ENCODE results near the gene IL3RA. TPM values are rescaled to one million over a fixed set of nuclear protein-coding genes. Genes with fewer than 3 reads are reported as not detected.

The IL3RA gene
- total and polyA plus RNA-seq, 2 of the 8 experiments (the other 6 are each of a cell fraction or from before 2014, with no cell fraction given): 0.11 TPM; not detected in 1

DNA sequence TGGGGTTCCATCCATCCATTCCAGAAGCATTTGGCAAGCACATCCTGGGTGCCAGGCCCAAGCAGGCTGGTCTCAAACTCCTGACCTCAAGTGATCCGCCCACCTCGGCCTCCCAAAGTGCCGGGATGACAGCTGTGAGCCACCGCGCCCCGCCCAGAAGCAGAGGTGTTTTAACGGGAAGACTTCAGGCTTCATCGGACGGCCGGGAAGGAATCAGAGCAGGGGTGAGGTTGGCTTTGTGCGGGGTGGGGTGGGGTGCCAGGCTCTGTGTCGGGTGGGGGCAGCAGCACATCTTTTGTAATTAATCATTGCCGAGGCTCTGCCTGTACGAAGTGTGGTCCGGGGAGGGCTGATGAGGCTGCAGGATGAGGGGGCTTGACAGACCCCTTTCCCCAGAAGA, 60.4 kb downstream of the IL3RA start:
- POLR2A ChIA-PET (ENCODE audit: partially characterized antibody): no interaction called here
- no peak overlapping the region for H3K4me2 ChIP-seq (ENCODE audit: insufficient read depth in 1 of 2, low read depth in 2 of 2, low read length in 2 of 2)
- 81% methylated on average over 14 of the region's 15 CpGs; no CpG with 5 or more reads in 1 of the 2 experiments for WGBS, 2 experiments (ENCODE audit: extremely low coverage in 1 of 2, insufficient coverage in 1 of 2, insufficient read length in 1 of 2, insufficient replicate concordance in 2 of 2, low coverage in 1 of 2, low lambda C conversion rate in 2 of 2, missing lambda C conversion rate in 1 of 2)
- no peak for TF ChIP-seq HDAC2 (IDR thresholded peaks at IDR 0.05; ENCODE audit: borderline replicate concordance in 1 of 2, low read depth in 2 of 2, low read length in 2 of 2)
- TF ChIP-seq TAF7 (optimal IDR thresholded peaks at IDR 0.05; ENCODE audit: borderline replicate concordance, low read depth, low read length): no peak
- TF ChIP-seq POLR2AphosphoS5 (IDR thresholded peaks at IDR 0.05; ENCODE audit: low read depth, low read length): no peak
- no peak for TF ChIP-seq SUZ12 (IDR thresholded peaks at IDR 0.05; ENCODE audit: low read length)
- no peak for TF ChIP-seq CHD1 (IDR thresholded peaks at IDR 0.05; ENCODE audit: low read depth, low read length)
- TF ChIP-seq JUND (IDR thresholded peaks at IDR 0.05; ENCODE audit: low read length): no peak
- TF ChIP-seq NRF1 (IDR thresholded peaks at IDR 0.05; ENCODE audit: low read depth, low read length): no peak
- no peak for TF ChIP-seq RFX5 (IDR thresholded peaks at IDR 0.05; ENCODE audit: borderline replicate concordance, low read depth, low read length)
- no peak for TF ChIP-seq USF2 (IDR thresholded peaks at IDR 0.05; ENCODE audit: low read length)
- TF ChIP-seq EZH2 (IDR thresholded peaks at IDR 0.05; ENCODE audit: low read depth, low read length, severe bottlenecking): no peak
- TF ChIP-seq CREB1 (IDR thresholded peaks at IDR 0.05): no peak
- no peak for TF ChIP-seq CBX5 (IDR thresholded peaks at IDR 0.05; ENCODE audit: low read depth, low read length)
- TF ChIP-seq TEAD4 (IDR thresholded peaks at IDR 0.05; ENCODE audit: low read depth, low read length): no peak

More for the DNA sequence above, 60.4 kb downstream of the IL3RA start:
- H3K23me2 ChIP-seq (ENCODE audit: low read depth, low read length): peaks cover 11% of the 10 kb centered on the region; the same call in 1 of the 2 replicates
- peaks cover 9% of the 10 kb centered on the region for H3K79me1 ChIP-seq (ENCODE audit: low read depth, low read length)
- H3K14ac ChIP-seq (ENCODE audit: insufficient read length): no peak overlapping the region
- H2BK5ac ChIP-seq (ENCODE audit: low read depth, low read length): no peak overlapping the region
- peaks cover 0 to 24% (median 5%) of the 10 kb centered on the region in 4 experiments; a peak in 6 of 8 replicates for H3K36me3 ChIP-seq (ENCODE audit: control insufficient read depth in 2 of 4, insufficient read depth in 4 of 4, low read length in 3 of 4)
- H3K9ac ChIP-seq (replicated peaks in 1 of 4; ENCODE audit: extremely low read depth in 1 of 4, low read depth in 3 of 4, low read length in 3 of 4): no peak overlapping the region
- no peak overlapping the region for H3K4ac ChIP-seq (replicated peaks; ENCODE audit: insufficient read length, low read depth, low read length)
- no peak overlapping the region for H3K18ac ChIP-seq (ENCODE audit: extremely low read depth, low read length)
- H3K4me3 ChIP-seq (ENCODE audit: extremely low read depth in 1 of 4, insufficient read depth in 2 of 4, low read depth in 3 of 4, low read length in 4 of 4): no peak overlapping the region
- peaks cover 9 to 24% of the 10 kb centered on the region in 2 experiments for H4K20me1 ChIP-seq (replicated peaks in 1 of 2; ENCODE audit: control insufficient read depth in 1 of 2, insufficient read depth in 2 of 2, low read length in 2 of 2)
- H2AK5ac ChIP-seq (ENCODE audit: low read depth, low read length): no peak overlapping the region
- no peak for FAIRE-seq
- H2AFZ ChIP-seq (ENCODE audit: low read length): no peak overlapping the region
- H3K79me2 ChIP-seq (ENCODE audit: control insufficient read depth in 1 of 2, insufficient read depth in 2 of 2, low read length in 2 of 2): peaks cover 0 to 34% of the 10 kb centered on the region in 2 experiments; a peak in 2 of 4 replicates
- no peaks in the 10 kb centered on the region for H3K27me3 ChIP-seq (replicated peaks in 1 of 4; ENCODE audit: control insufficient read depth in 3 of 4, extremely low read depth in 1 of 4, insufficient read depth in 3 of 4, low read length in 3 of 4)
- no peak overlapping the region for H2BK20ac ChIP-seq (ENCODE audit: low read length)
- H3K9me3 ChIP-seq (ENCODE audit: insufficient read depth in 2 of 2, low read depth in 1 of 2, low read length in 1 of 2): no peaks in the 10 kb centered on the region
- no peak overlapping the region for H3K23ac ChIP-seq (ENCODE audit: insufficient read length)
- H4K5ac ChIP-seq (ENCODE audit: insufficient read length, low read depth, low read length): no peak overlapping the region
- no peak for DNase-seq (ENCODE audit: low read depth in 1 of 2, low spot score in 2 of 2)
- peaks cover 0 to 14% (median 3%) of the 10 kb centered on the region in 4 experiments; a peak in 5 of 7 replicates for H3K4me1 ChIP-seq (replicated peaks in 1 of 4; ENCODE audit: control insufficient read depth in 3 of 4, insufficient read depth in 4 of 4, low read length in 3 of 4)
- CTCF ChIA-PET (ENCODE audit: partially characterized antibody): no interaction called here
- no peak overlapping the region for H3K27ac ChIP-seq (ENCODE audit: low read depth, low read length)
- H3K56ac ChIP-seq (replicated peaks; ENCODE audit: insufficient read length, low read depth, low read length): no peak overlapping the region
- no peak overlapping the region for H2BK120ac ChIP-seq (replicated peaks; ENCODE audit: low read depth, low read length)
- no peak overlapping the region for H2BK15ac ChIP-seq (ENCODE audit: low read length)
- H4K91ac ChIP-seq (replicated peaks; ENCODE audit: insufficient read length, low read length): no peak overlapping the region
- H4K8ac ChIP-seq (ENCODE audit: extremely low read depth, insufficient read depth, low read length): no peak overlapping the region
- no peak overlapping the region for H2BK12ac ChIP-seq (ENCODE audit: low read depth, low read length)

All from H1 (cell line).